ENCODE results near the gene ZC3H7A. TPM values are rescaled to one million over a fixed set of nuclear protein-coding genes. Genes with fewer than 3 reads are reported as not detected.
A peak's percentile ranks its signal among the peaks of the same experiment; 100 is the strongest.

Gene ZC3H7A
- total RNA-seq, 1 experiment from 2014 or later = 43.1 TPM

DNA sequence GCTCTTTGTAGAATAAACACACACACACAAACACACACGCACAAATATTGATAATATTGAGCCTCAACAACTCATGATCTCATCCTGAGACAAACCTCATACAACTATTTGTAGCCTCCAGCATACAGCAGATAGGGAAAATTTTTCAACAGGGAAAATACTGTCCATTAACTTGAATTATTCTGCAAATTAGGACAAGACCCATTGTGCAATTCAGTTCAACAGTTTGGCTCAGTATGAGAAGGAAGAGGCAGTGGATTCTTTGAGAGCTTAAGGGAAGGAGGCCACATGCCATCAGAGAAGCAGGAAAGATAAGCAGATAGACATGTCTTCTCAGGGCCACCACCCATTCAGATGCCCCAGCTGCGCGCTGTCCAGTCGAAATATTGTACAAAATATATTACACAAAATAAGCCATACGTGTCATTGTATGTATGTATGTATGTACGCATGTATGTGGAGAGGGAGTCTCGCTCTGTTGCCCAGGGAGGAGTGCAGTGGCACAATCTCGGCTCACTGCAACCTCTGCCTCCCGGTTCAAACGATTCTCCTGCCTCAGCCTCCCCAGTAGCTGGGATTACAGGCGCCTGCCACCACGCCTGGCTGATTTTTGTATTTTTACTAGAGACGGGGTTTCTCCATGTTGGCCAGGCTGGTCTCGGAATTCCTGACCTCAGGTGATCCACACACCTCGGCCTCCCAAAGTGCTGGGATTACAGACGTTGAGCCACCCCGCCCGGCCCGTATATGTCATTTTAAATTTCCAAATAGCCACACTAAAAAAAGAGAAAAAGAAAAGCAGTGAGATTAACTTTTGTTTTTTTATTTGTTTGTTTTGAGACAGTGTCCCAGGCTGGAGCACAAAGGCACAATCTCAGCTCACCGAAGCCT is 1.8 kb downstream of the ZC3H7A start:
- H2BK5ac ChIP-seq (ENCODE audit: insufficient read length, low read length) = no peak overlapping the region
- H3K27ac Mint-ChIP-seq = peak overlapping the region in 2 of 3 experiments; percentile 57 to 86; a peak in 5 of 7 replicates
- H3K23me2 ChIP-seq (ENCODE audit: insufficient read length, low read depth, low read length, poor library complexity, severe bottlenecking) = peaks cover 16% of the 10 kb centered on the region
- H3K4me3 Mint-ChIP-seq = peak overlapping the region; percentile 86 to 91
- no peak overlapping the region for H2AFZ ChIP-seq (ENCODE audit: low read length)
- H3K4me2 ChIP-seq (ENCODE audit: insufficient read depth, insufficient read length, low read length) = peak overlapping the region; percentile 58
- H2BK15ac ChIP-seq (ENCODE audit: low read depth, low read length) = no peak overlapping the region
- no peaks in the 10 kb centered on the region for H4K20me1 ChIP-seq (ENCODE audit: control insufficient read depth, insufficient read depth, insufficient read length)
- H4K8ac ChIP-seq (replicated peaks; ENCODE audit: insufficient read length, low read depth, low read length) = no peak overlapping the region
- H3K9me3 ChIP-seq (ENCODE audit: control insufficient read depth, low read depth, low read length) = no peaks in the 10 kb centered on the region
- H3K27me3 Mint-ChIP-seq (ENCODE audit: low read depth) = no peaks in the 10 kb centered on the region; the same call in 1 of the 2 replicates
- no peaks in the 10 kb centered on the region for H3K4me1 ChIP-seq (ENCODE audit: insufficient read depth, low read length)
- no peak overlapping the region for H2BK120ac ChIP-seq (ENCODE audit: low read depth, low read length, poor library complexity, severe bottlenecking)
- no peak overlapping the region for H4K5ac ChIP-seq (ENCODE audit: insufficient read length, low read depth, low read length)
- no peak overlapping the region for H3K18ac ChIP-seq (ENCODE audit: insufficient read length, low read depth, low read length)
- DNase-seq = no peak
- no peaks in the 10 kb centered on the region for H3K9me3 Mint-ChIP-seq
- H3K23ac ChIP-seq (ENCODE audit: insufficient read length, low read depth, low read length) = no peak overlapping the region
- H3K56ac ChIP-seq (ENCODE audit: insufficient read length, low read depth, low read length) = no peak overlapping the region
- H3K4ac ChIP-seq (ENCODE audit: low read depth, low read length) = no peak overlapping the region
- H4K91ac ChIP-seq (ENCODE audit: insufficient read length, low read depth, low read length) = no peak overlapping the region
- TF ChIP-seq, protein P1, sequence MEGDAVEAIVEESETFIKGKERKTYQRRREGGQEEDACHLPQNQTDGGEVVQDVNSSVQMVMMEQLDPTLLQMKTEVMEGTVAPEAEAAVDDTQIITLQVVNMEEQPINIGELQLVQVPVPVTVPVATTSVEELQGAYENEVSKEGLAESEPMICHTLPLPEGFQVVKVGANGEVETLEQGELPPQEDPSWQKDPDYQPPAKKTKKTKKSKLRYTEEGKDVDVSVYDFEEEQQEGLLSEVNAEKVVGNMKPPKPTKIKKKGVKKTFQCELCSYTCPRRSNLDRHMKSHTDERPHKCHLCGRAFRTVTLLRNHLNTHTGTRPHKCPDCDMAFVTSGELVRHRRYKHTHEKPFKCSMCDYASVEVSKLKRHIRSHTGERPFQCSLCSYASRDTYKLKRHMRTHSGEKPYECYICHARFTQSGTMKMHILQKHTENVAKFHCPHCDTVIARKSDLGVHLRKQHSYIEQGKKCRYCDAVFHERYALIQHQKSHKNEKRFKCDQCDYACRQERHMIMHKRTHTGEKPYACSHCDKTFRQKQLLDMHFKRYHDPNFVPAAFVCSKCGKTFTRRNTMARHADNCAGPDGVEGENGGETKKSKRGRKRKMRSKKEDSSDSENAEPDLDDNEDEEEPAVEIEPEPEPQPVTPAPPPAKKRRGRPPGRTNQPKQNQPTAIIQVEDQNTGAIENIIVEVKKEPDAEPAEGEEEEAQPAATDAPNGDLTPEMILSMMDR (conservative IDR thresholded peaks at IDR 0.05) = no peak
- peaks cover 35 to 49% of the 10 kb centered on the region in 2 experiments for H3K4me1 Mint-ChIP-seq
- H2AK5ac ChIP-seq (ENCODE audit: insufficient read length, low read length) = no peak overlapping the region
- H3K36me3 Mint-ChIP-seq (ENCODE audit: insufficient read depth in 1 of 3, low read depth in 3 of 3) = peaks cover 1 to 12% (median 9%) of the 10 kb centered on the region in 3 experiments; a peak in 6 of 7 replicates
- no peak overlapping the region for H3K9ac ChIP-seq (ENCODE audit: extremely low read depth, insufficient read length, low read length)
- H3T11ph ChIP-seq (ENCODE audit: low read length) = no peak overlapping the region
- WGBS (ENCODE audit: extremely low coverage, insufficient read length, low lambda C conversion rate) = no CpG with 5 or more reads among the region's 20 CpGs
- H2BK12ac ChIP-seq (ENCODE audit: insufficient read length, low read depth, low read length) = no peak overlapping the region
- H2BK20ac ChIP-seq (ENCODE audit: low read depth, low read length, poor library complexity, severe bottlenecking) = no peak overlapping the region
- no peaks in the 10 kb centered on the region for H3K27me3 ChIP-seq (ENCODE audit: insufficient read depth, low read length)
- H3K79me1 ChIP-seq (ENCODE audit: insufficient read depth, low read depth, low read length, poor library complexity, severe bottlenecking) = no peaks in the 10 kb centered on the region
- no peak overlapping the region for H3K14ac ChIP-seq (ENCODE audit: insufficient read depth, low read length)
- H3K27ac ChIP-seq (ENCODE audit: insufficient read length, low read depth, low read length) = no peak overlapping the region
- H3K79me2 ChIP-seq (ENCODE audit: insufficient read depth, low read length) = peaks cover 9% of the 10 kb centered on the region; the same call in 1 of the 2 replicates
